HCT116 (cell line): ENCODE data around the gene GAMT. TPM values are rescaled to one million over a fixed set of nuclear protein-coding genes. Genes with fewer than 3 reads are reported as not detected.

Experiments
- ATAC-seq: fragments of 200-7000 bp; cut with Tn5 transposase; 2 replicates; pipeline ENCODE4 v1.9.1; 2020; ENCODE audit warnings: mild to moderate bottlenecking, moderate library complexity
- BruUV-seq: library from RNA; stranded (reverse); fragments of 400-500 nt; replicated peaks from 2 replicates; lab custom pipeline; 2021; lab: Mats Ljungman, UMichigan
- CTCF ChIA-PET: fragments of 300-600 bp; sonication (Branson Sonifier 250); formaldehyde crosslinking; loops from one replicate; lab custom pipeline; 2021; ENCODE audit warnings: antibody characterized with exemption; lab: Charles Lee
- POLR2A ChIA-PET: fragments of 300-600, 350-600 bp; sonication (Branson Sonifier 250); formaldehyde crosslinking; loops from one replicate; lab custom pipeline; 2021; ENCODE audit warnings: antibody characterized with exemption; lab: Charles Lee
- RAD21 ChIA-PET, 2 experiments: fragments of 300-600 bp; sonication (Branson Sonifier 250); formaldehyde crosslinking; loops; one replicate each; lab custom pipeline; 2023; ENCODE audit warnings: low total read pairs in 2 of 2; ENCODE audit not compliant: uncharacterized antibody in 2 of 2, unreplicated experiment in 2 of 2, low non-redundant PET in 1 of 2; lab: Charles Lee
- DNase-seq: peaks from one replicate; pipeline ENCODE4 v3.0.0-alpha.2; 2010; ENCODE audit warnings: low read depth, low spot score
- H2AFZ ChIP-seq: fragments of 200-600 bp; shearing (Covaris generic), sonication (generic); 2 replicates; pipeline ENCODE4 v1.6.1; 2017; ENCODE audit warnings: low read depth, mixed run types, mixed read lengths, antibody characterized with exemption, low read length; ENCODE audit not compliant: poor library complexity, severe bottlenecking
- H3K27ac ChIP-seq: 2 replicates; pipeline ENCODE4 v1.5.1; 2012; ENCODE audit warnings: low read depth, low read length
- H3K27me3 ChIP-seq: fragments of 200-600 bp; sonication (generic); 2 replicates; pipeline ENCODE4 v1.6.1; 2016; ENCODE audit warnings: mixed run types, low read length, mixed read lengths; ENCODE audit not compliant: insufficient read depth
- H3K36me3 ChIP-seq, 2 experiments: fragments of 200-500 bp in 1 of 2; fragments of 200-600 bp in 1 of 2; sonication (Bioruptor generic) in 1 of 2; sonication (generic) in 1 of 2; 2 replicates each; pipeline versions ENCODE4 v1.5.1 to v1.6.1; 2014 to 2016; ENCODE audit warnings: low read length in 2 of 2, inconsistent platforms in 1 of 2, mixed read lengths in 1 of 2, mixed run types in 1 of 2; ENCODE audit not compliant: insufficient read depth in 2 of 2, control insufficient read depth in 1 of 2
- H3K4me1 ChIP-seq, 2 experiments: fragments of 200-600 bp in 1 of 2; sonication (generic) in 1 of 2; 2 replicates each; pipeline versions ENCODE4 v1.5.1 to v1.6.1; 2012 to 2017; ENCODE audit warnings: low read length in 2 of 2, inconsistent platforms in 1 of 2, mild to moderate bottlenecking in 1 of 2, mixed read lengths in 1 of 2, mixed run types in 1 of 2, moderate library complexity in 1 of 2; ENCODE audit not compliant: insufficient read depth in 2 of 2, control insufficient read depth in 1 of 2
- H3K4me2 ChIP-seq: fragments of 200-600 bp; sonication (generic); 2 replicates; pipeline ENCODE4 v1.6.1; 2017; ENCODE audit warnings: mixed run types, low read length, mixed read lengths
- H3K4me3 ChIP-seq, 2 experiments: fragments of 200-600 bp in 1 of 2; sonication (generic) in 1 of 2; replicated peaks in 1 of 2; 2 replicates each; pipeline ENCODE4 v1.5.1; 2011 to 2016; ENCODE audit warnings: low read length in 2 of 2, control low read depth in 1 of 2, low read depth in 1 of 2, mild to moderate bottlenecking in 1 of 2, mixed read lengths in 1 of 2, mixed run types in 1 of 2
- H3K79me2 ChIP-seq: fragments of 200-600 bp; sonication (generic); 2 replicates; pipeline ENCODE4 v1.6.1; 2017; ENCODE audit warnings: mild to moderate bottlenecking, mixed run types, low read length, moderate library complexity, mixed read lengths; ENCODE audit not compliant: insufficient read depth
- H3K9ac ChIP-seq: fragments of 200-600 bp; sonication (generic); 2 replicates; pipeline ENCODE4 v1.6.1; 2016; ENCODE audit warnings: low read length, mixed read lengths
- H3K9me2 ChIP-seq: fragments of 200-600 bp; sonication (generic), shearing (Covaris generic); 2 replicates; pipeline ENCODE4 v1.6.1; 2017; ENCODE audit warnings: mixed run types, mild to moderate bottlenecking, moderate library complexity; ENCODE audit not compliant: insufficient read depth
- H3K9me3 ChIP-seq, 2 experiments: fragments of 200-500 bp in 1 of 2; fragments of 200-600 bp in 1 of 2; sonication (Bioruptor generic) in 1 of 2; sonication (generic) in 1 of 2; 2 replicates each; pipeline ENCODE4 v1.6.1; 2014 to 2017; ENCODE audit warnings: low read length in 2 of 2, mixed read lengths in 2 of 2, inconsistent platforms in 1 of 2, low read depth in 1 of 2, mild to moderate bottlenecking in 1 of 2, mixed run types in 1 of 2, moderate library complexity in 1 of 2; ENCODE audit not compliant: control insufficient read depth in 1 of 2, insufficient read depth in 1 of 2
- H4K20me1 ChIP-seq: fragments of 200-600 bp; sonication (generic), shearing (Covaris generic); 2 replicates; pipeline ENCODE4 v1.6.1; 2017; ENCODE audit warnings: mixed run types, mild to moderate bottlenecking, moderate library complexity; ENCODE audit not compliant: insufficient read depth
- CBX3 ChIP-seq: IDR thresholded peaks from 2 replicates; pipeline ENCODE4 v1.6.1; 2012; ENCODE audit warnings: low read depth
- CEBPB ChIP-seq: IDR thresholded peaks from 2 replicates; pipeline ENCODE4 v1.6.1; 2012; ENCODE audit warnings: low read depth
- EGR1 ChIP-seq: IDR thresholded peaks from 2 replicates; pipeline ENCODE4 v1.6.1; 2012; ENCODE audit warnings: low read depth
- ELF1 ChIP-seq: IDR thresholded peaks from 2 replicates; pipeline ENCODE4 v1.6.1; 2012; ENCODE audit warnings: low read depth, borderline replicate concordance
- EZH2 ChIP-seq: fragments of 200-600 bp; sonication (generic); IDR thresholded peaks from 2 replicates; pipeline ENCODE4 v1.6.1; 2017; ENCODE audit warnings: antibody characterized with exemption, mixed run types
- EZH2phosphoT487 ChIP-seq: fragments of 200-600 bp; IDR thresholded peaks from 2 replicates; pipeline ENCODE4 v1.6.1; 2018; ENCODE audit warnings: antibody characterized with exemption, borderline replicate concordance
- FOSL1 ChIP-seq: IDR thresholded peaks from 2 replicates; pipeline ENCODE4 v1.6.1; 2012; ENCODE audit warnings: low read depth
- POLR2A ChIP-seq: IDR thresholded peaks from 2 replicates; pipeline ENCODE4 v1.7.0; 2011; ENCODE audit warnings: borderline replicate concordance; ENCODE audit not compliant: insufficient read depth, insufficient read length; ENCODE audit errors: extremely low read depth
- SP1 ChIP-seq: IDR thresholded peaks from 2 replicates; pipeline ENCODE4 v1.6.1; 2012; ENCODE audit warnings: low read depth
- SRF ChIP-seq: IDR thresholded peaks from 2 replicates; pipeline ENCODE4 v1.6.1; 2012; ENCODE audit warnings: low read depth
- TCF7L2 ChIP-seq: IDR thresholded peaks from 2 replicates; pipeline ENCODE4 v1.7.0; 2011; ENCODE audit warnings: borderline replicate concordance, inconsistent platforms; ENCODE audit not compliant: insufficient read depth, insufficient read length; ENCODE audit errors: extremely low read depth
- ZBTB33 ChIP-seq: IDR thresholded peaks from 2 replicates; pipeline ENCODE4 v1.6.1; 2011; ENCODE audit warnings: mild to moderate bottlenecking, low read length, moderate library complexity; ENCODE audit not compliant: insufficient replicate concordance; ENCODE audit errors: extremely low read depth
- ZFX ChIP-seq: fragments of 450-650 bp; IDR thresholded peaks from 2 replicates; pipeline ENCODE4 v1.6.1; 2017
- ZNF274 ChIP-seq: fragments of 200-500 bp; sonication (Bioruptor generic); IDR thresholded peaks from 2 replicates; pipeline ENCODE4 v1.6.1; 2014; ENCODE audit warnings: mild to moderate bottlenecking, low read depth, low read length, inconsistent platforms
- intact Hi-C: fragments of 100-400 bp; cut with micrococcal nuclease; formaldehyde crosslinking; loops from 2 replicates; pipeline ENCODE4 v1.10.0; 2022
- total RNA-seq: library from RNA; stranded (reverse); gene quantifications from one replicate; pipeline ENCODE4 v1.2.1, GENCODE V29; 2021; ENCODE audit not compliant: unreplicated experiment
- TF ChIP-seq, protein P1 (sequence below): IDR thresholded peaks from 2 replicates; pipeline ENCODE4 v1.6.1; 2012
- TF ChIP-seq, protein P2 (sequence below), 3 experiments: fragments of 200-600 bp in 1 of 3; sonication (generic) in 1 of 3; IDR thresholded peaks in 2 of 3; conservative IDR thresholded peaks in 1 of 3; 2 replicates each; pipeline ENCODE4 v1.5.1; 2012 to 2017; ENCODE audit warnings: low read depth in 2 of 3, low read length in 2 of 3, antibody characterized with exemption in 1 of 3, borderline replicate concordance in 1 of 3, control low read depth in 1 of 3, mild to moderate bottlenecking in 1 of 3, mixed read lengths in 1 of 3, mixed run types in 1 of 3, moderate library complexity in 1 of 3; ENCODE audit not compliant: insufficient read depth in 1 of 3
- TF ChIP-seq, protein P3 (sequence below): IDR thresholded peaks from 2 replicates; pipeline ENCODE4 v1.6.1; 2012; ENCODE audit warnings: low read depth

GAMT gene
- total RNA-seq, 1 experiment from 2014 or later, result 102 TPM

DNA sequence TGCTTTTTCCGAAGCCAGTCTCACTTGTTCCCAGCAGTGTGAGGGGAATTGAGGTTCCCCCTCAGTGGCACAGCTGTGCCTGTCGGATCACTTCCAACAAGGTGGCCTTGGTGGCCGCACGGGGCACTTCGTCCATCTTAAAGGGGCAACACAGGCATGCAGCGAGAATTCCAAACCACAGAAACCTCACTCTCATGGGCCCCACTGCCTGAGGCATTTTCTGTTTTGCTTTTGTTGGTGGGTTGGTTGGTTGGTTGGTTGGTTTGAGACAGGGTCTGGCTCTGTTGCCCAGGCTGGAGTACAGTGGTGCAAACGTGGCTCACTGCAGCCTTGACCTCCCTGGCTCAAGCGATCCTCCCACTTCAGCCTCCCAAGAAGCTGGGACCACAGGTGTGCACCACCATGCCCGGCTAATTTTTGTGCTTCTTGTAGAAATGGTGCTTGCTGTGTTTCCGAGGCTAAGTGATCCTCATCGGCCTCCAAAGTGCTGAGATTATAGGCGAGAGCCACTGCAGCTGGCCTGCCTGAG, 21.3 kb downstream of the GAMT start:
- ATAC-seq (no peak), DNase-seq (no peak)
- Histone ChIP-seq H3K27me3 (no peaks in the 10 kb centered on the region), H3K9ac (no peak overlapping the region), H3K27ac (no peak overlapping the region), H3K9me3 (no peaks in the 10 kb centered on the region), H3K79me2 (peaks cover 12% of the 10 kb centered on the region)
- ChIA-PET RAD21 (no interaction called here), CTCF (no interaction called here)
- BruUV-seq, result no TSS peak
- TF ChIP-seq ZNF274, result no peak
- no peak for TF ChIP-seq ZBTB33
- TF ChIP-seq SP1, result no peak
- TF ChIP-seq, protein P1, sequence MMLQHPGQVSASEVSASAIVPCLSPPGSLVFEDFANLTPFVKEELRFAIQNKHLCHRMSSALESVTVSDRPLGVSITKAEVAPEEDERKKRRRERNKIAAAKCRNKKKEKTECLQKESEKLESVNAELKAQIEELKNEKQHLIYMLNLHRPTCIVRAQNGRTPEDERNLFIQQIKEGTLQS, result no peak
- TF ChIP-seq, protein P2, sequence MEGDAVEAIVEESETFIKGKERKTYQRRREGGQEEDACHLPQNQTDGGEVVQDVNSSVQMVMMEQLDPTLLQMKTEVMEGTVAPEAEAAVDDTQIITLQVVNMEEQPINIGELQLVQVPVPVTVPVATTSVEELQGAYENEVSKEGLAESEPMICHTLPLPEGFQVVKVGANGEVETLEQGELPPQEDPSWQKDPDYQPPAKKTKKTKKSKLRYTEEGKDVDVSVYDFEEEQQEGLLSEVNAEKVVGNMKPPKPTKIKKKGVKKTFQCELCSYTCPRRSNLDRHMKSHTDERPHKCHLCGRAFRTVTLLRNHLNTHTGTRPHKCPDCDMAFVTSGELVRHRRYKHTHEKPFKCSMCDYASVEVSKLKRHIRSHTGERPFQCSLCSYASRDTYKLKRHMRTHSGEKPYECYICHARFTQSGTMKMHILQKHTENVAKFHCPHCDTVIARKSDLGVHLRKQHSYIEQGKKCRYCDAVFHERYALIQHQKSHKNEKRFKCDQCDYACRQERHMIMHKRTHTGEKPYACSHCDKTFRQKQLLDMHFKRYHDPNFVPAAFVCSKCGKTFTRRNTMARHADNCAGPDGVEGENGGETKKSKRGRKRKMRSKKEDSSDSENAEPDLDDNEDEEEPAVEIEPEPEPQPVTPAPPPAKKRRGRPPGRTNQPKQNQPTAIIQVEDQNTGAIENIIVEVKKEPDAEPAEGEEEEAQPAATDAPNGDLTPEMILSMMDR (IDR thresholded peaks at IDR 0.05 in 2 of 3, conservative IDR thresholded peaks at IDR 0.05 in 1 of 3; ENCODE audit: borderline replicate concordance in 1 of 3, insufficient read depth in 1 of 3, low read depth in 2 of 3, low read length in 2 of 3), result no peak
- TF ChIP-seq EZH2phosphoT487, result no peak
- TF ChIP-seq EZH2, result no peak
- TF ChIP-seq FOSL1, result no peak
- no peak for TF ChIP-seq ZFX
- no peak for TF ChIP-seq ELF1
- no peak for TF ChIP-seq EGR1
- TF ChIP-seq CBX3, result no peak
- no peak for TF ChIP-seq TCF7L2
- TF ChIP-seq CEBPB, result no peak
- TF ChIP-seq, protein P3, sequence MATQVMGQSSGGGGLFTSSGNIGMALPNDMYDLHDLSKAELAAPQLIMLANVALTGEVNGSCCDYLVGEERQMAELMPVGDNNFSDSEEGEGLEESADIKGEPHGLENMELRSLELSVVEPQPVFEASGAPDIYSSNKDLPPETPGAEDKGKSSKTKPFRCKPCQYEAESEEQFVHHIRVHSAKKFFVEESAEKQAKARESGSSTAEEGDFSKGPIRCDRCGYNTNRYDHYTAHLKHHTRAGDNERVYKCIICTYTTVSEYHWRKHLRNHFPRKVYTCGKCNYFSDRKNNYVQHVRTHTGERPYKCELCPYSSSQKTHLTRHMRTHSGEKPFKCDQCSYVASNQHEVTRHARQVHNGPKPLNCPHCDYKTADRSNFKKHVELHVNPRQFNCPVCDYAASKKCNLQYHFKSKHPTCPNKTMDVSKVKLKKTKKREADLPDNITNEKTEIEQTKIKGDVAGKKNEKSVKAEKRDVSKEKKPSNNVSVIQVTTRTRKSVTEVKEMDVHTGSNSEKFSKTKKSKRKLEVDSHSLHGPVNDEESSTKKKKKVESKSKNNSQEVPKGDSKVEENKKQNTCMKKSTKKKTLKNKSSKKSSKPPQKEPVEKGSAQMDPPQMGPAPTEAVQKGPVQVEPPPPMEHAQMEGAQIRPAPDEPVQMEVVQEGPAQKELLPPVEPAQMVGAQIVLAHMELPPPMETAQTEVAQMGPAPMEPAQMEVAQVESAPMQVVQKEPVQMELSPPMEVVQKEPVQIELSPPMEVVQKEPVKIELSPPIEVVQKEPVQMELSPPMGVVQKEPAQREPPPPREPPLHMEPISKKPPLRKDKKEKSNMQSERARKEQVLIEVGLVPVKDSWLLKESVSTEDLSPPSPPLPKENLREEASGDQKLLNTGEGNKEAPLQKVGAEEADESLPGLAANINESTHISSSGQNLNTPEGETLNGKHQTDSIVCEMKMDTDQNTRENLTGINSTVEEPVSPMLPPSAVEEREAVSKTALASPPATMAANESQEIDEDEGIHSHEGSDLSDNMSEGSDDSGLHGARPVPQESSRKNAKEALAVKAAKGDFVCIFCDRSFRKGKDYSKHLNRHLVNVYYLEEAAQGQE, result no peak
- TF ChIP-seq POLR2A, result no peak
- no peak for TF ChIP-seq SRF
- TF ChIP-seq, all 23 proteins: peak for 0
- Histone ChIP-seq H3K4me3 (no peak overlapping the region), H3K4me1 (peaks cover 4 to 14% of the 10 kb centered on the region in 2 experiments), H2AFZ (no peak overlapping the region), H4K20me1 (no peaks in the 10 kb centered on the region), H3K9me2 (no peaks in the 10 kb centered on the region), H3K36me3 (no peaks in the 10 kb centered on the region), H3K4me2 (no peak overlapping the region)
- intact Hi-C loops, result no loop called here
- POLR2A ChIA-PET, result no interaction called here
